ENCODE data around the gene GIGYF1. TPM values are rescaled to one million over a fixed set of nuclear protein-coding genes. Genes with fewer than 3 reads are reported as not detected.
"Not testable (repeated sequence)": the region's sequence is repeated elsewhere in the genome, so short reads cannot be mapped to it uniquely, and the experiment has no call there.

GIGYF1 gene
- total RNA-seq, 1 donor from 2014 or later, result 95.1 TPM

DNA sequence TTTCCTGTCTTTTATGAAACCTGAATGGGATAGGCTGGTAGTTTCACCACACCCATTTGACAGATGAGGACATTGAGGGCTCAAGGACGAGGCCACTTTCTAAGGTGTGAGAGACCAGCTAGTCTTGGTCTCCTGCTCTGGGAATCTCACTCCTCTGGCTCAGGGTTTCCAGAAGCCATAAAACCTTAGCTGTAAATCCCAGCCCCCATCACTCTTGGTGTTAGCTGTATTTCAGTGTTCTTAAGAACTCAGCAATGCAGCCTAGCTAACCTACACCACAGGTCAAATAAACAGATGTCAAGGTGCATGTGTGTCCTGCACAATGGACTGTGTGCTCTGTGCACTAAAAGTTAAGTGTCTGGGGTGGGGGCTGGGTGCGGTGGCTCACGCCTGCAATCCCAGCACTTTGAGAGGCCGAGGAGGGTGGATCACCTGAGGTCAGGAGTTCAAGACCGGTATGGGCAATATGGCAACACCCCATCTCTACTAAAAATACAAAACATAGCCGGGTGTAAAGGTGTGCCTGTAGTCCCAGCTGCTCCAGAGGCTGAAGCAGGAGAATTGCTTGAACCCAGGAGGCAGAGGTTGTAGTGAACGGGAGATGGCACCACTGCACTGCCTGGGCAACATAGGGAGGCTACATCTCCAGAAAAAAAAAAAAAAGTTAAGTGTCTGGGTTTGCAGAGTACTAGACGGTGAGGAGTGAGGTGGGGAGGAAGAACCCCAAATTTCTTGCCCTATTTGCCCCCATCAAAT is 25.7 kb upstream of the GIGYF1 start:
- TF ChIP-seq, protein P1, sequence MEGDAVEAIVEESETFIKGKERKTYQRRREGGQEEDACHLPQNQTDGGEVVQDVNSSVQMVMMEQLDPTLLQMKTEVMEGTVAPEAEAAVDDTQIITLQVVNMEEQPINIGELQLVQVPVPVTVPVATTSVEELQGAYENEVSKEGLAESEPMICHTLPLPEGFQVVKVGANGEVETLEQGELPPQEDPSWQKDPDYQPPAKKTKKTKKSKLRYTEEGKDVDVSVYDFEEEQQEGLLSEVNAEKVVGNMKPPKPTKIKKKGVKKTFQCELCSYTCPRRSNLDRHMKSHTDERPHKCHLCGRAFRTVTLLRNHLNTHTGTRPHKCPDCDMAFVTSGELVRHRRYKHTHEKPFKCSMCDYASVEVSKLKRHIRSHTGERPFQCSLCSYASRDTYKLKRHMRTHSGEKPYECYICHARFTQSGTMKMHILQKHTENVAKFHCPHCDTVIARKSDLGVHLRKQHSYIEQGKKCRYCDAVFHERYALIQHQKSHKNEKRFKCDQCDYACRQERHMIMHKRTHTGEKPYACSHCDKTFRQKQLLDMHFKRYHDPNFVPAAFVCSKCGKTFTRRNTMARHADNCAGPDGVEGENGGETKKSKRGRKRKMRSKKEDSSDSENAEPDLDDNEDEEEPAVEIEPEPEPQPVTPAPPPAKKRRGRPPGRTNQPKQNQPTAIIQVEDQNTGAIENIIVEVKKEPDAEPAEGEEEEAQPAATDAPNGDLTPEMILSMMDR (IDR thresholded peaks at IDR 0.05; ENCODE audit: unreplicated experiment), result no peak
- H3K4me3 Mint-ChIP-seq (ENCODE audit: low read depth), result peak overlapping the region; percentile 16
- peaks cover 57% of the 10 kb centered on the region for H3K27me3 Mint-ChIP-seq
- H3K36me3 Mint-ChIP-seq (ENCODE audit: insufficient read depth), result peaks cover 7% of the 10 kb centered on the region
- no peak for DNase-seq (ENCODE audit: low spot score, unreplicated experiment)
- no peak overlapping the region for H3K27ac Mint-ChIP-seq
- peaks cover 14% of the 10 kb centered on the region for H3K9me3 Mint-ChIP-seq (ENCODE audit: low read depth)
- peaks cover 2% of the 10 kb centered on the region for H3K4me1 Mint-ChIP-seq (ENCODE audit: low read depth)

DNA sequence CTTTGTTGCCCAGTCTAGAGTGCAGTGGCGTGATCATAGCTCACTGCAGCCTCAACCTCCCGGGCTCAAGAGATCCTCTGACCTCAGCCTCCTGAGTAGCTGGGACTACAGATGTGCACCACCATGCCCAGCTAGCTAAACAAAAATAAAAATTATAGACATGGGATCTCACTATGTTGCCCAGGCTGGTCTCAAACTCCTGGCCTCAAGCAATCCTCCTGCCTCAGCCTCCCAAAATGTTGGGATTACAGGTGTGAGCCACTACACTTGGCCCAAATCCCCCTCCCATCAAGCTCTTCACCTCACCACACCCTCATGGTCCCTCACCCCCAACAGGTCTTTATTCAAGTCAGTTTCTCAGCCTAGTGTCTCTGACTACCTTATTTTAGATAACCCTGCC is 23.0 kb upstream of the GIGYF1 start:
- not testable (repeated sequence) for H3K27ac Mint-ChIP-seq; H3K36me3 Mint-ChIP-seq (ENCODE audit: insufficient read depth); H3K4me3 Mint-ChIP-seq (ENCODE audit: low read depth); H3K4me1 Mint-ChIP-seq (ENCODE audit: low read depth); DNase-seq (ENCODE audit: low spot score, unreplicated experiment)
- peaks cover 14% of the 10 kb centered on the region for H3K9me3 Mint-ChIP-seq (ENCODE audit: low read depth)
- H3K27me3 Mint-ChIP-seq, result peaks cover 40% of the 10 kb centered on the region

DNA sequence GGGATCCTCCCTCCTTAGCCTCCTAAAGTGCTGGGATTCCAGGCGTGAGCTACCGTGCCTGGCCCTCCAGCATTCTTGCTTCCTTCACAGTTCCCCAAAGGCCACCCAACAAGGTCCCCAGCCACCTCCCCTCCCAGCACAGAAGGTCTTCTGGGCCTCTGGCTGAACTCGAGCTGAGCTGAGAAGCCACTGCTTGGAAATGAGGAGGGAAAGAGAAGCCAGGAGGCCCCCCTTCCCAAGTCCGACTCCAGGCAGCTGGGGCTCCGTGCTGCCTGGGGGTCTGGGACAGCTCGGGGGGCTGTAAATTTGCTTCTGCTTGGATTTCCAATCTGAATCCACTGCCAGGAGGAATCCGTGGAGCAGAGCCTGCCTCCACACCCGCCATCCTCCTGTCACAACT is 20.7 kb upstream of the GIGYF1 start:
- H3K36me3 Mint-ChIP-seq (ENCODE audit: insufficient read depth), result peaks cover 7% of the 10 kb centered on the region
- H3K4me3 Mint-ChIP-seq (ENCODE audit: low read depth), result no peak overlapping the region
- DNase-seq (ENCODE audit: low spot score, unreplicated experiment), result no peak
- no peak overlapping the region for H3K27ac Mint-ChIP-seq
- peaks cover 14% of the 10 kb centered on the region for H3K9me3 Mint-ChIP-seq (ENCODE audit: low read depth)
- no peaks in the 10 kb centered on the region for H3K4me1 Mint-ChIP-seq (ENCODE audit: low read depth)
- TF ChIP-seq, protein P1 (IDR thresholded peaks at IDR 0.05; ENCODE audit: unreplicated experiment), result no peak
- H3K27me3 Mint-ChIP-seq, result peaks cover 21% of the 10 kb centered on the region

DNA sequence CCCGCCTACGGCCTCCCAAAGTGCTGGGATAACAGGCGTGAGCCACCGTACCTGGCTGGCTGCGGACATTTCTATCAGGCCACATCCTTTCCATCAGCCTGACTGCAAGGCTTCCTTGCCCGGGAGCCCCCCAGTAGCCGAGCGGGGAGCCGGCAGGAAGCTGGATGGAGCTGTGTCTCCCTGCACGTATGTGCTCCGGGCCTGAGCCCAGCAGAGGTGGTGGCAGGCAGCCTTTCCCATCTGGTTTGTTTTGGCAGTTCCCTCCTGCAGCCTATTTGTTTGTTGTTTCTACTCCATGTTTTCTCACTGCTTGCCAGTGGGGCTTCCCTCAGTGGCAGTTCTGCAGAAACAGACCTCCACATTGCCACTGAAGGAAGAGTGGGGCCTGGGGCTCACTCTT is 17.3 kb upstream of the GIGYF1 start:
- DNase-seq (ENCODE audit: low spot score, unreplicated experiment), result no peak
- Mint-ChIP-seq H3K27ac (no peak overlapping the region), H3K4me1 (ENCODE audit: low read depth) (peaks cover 10% of the 10 kb centered on the region), H3K27me3 (peaks cover 3% of the 10 kb centered on the region), H3K36me3 (ENCODE audit: insufficient read depth) (peaks cover 2% of the 10 kb centered on the region), H3K4me3 (ENCODE audit: low read depth) (no peak overlapping the region), H3K9me3 (ENCODE audit: low read depth) (no peaks in the 10 kb centered on the region)
- TF ChIP-seq, protein P1 (IDR thresholded peaks at IDR 0.05; ENCODE audit: unreplicated experiment), result no peak

DNA sequence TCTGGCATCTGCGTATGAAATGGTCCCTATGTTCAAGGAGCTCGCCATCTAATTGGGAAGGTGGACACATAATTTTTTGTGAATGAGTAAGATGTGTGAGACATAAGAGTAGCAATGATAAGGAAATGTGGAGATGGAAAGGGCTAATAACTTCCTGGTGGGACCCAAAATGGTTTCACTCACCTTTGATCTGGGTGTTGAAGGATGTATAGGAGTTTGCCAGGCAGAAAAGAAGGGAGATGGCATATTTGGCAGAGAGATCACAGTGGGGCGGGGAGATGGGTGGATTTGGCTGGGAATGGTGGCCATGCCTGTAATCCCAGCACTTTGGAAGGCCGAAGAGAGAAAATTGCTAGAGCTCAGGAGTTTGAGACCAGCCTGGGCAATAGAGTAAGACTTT is 16.4 kb upstream of the GIGYF1 start:
- Mint-ChIP-seq H3K36me3 (ENCODE audit: insufficient read depth) (peaks cover 2% of the 10 kb centered on the region), H3K27me3 (peaks cover 2% of the 10 kb centered on the region), H3K4me3 (ENCODE audit: low read depth) (no peak overlapping the region), H3K9me3 (ENCODE audit: low read depth) (no peaks in the 10 kb centered on the region), H3K4me1 (ENCODE audit: low read depth) (peaks cover 10% of the 10 kb centered on the region), H3K27ac (no peak overlapping the region)
- no peak for DNase-seq (ENCODE audit: low spot score, unreplicated experiment)
- TF ChIP-seq, protein P1 (IDR thresholded peaks at IDR 0.05; ENCODE audit: unreplicated experiment), result no peak

DNA sequence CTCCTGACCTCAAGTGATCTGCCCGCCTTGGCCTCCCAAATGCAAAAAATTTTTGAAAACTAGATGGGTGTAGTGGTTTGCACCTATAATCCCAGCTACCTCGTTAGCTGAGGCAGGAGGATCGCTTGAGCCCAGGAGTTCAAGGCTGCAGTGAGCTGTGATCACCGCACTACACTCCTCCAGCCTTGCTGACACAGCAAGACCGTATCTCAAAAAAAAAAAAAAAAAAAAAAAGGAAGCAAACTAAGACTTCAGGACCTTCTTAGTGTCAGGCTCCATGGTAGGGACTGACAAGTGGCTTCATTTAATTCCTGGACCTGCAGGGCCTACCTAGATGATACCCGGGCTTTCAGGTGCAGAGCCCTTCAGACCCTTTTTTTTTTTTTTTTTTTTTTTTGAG is 14.3 kb upstream of the GIGYF1 start:
- Mint-ChIP-seq H3K4me3 (ENCODE audit: low read depth) (peak overlapping the region; percentile 35), H3K27ac (no peak overlapping the region), H3K4me1 (ENCODE audit: low read depth) (peaks cover 10% of the 10 kb centered on the region), H3K27me3 (no peaks in the 10 kb centered on the region), H3K36me3 (ENCODE audit: insufficient read depth) (peaks cover 2% of the 10 kb centered on the region), H3K9me3 (ENCODE audit: low read depth) (no peaks in the 10 kb centered on the region)
- TF ChIP-seq, protein P1 (IDR thresholded peaks at IDR 0.05; ENCODE audit: unreplicated experiment), result no peak
- no peak for DNase-seq (ENCODE audit: low spot score, unreplicated experiment)
